GM04503 (cell line): ENCODE results near the gene GMCL1.
"Not testable (repeated sequence)": the region's sequence is repeated elsewhere in the genome, so short reads cannot be mapped to it uniquely, and the experiment has no call there.

Source experiments
- DNase-seq: peaks from one replicate; pipeline ENCODE4 v3.0.0-alpha.2; 2012; ENCODE audit warnings: low read depth

GMCL1 gene, protein sequence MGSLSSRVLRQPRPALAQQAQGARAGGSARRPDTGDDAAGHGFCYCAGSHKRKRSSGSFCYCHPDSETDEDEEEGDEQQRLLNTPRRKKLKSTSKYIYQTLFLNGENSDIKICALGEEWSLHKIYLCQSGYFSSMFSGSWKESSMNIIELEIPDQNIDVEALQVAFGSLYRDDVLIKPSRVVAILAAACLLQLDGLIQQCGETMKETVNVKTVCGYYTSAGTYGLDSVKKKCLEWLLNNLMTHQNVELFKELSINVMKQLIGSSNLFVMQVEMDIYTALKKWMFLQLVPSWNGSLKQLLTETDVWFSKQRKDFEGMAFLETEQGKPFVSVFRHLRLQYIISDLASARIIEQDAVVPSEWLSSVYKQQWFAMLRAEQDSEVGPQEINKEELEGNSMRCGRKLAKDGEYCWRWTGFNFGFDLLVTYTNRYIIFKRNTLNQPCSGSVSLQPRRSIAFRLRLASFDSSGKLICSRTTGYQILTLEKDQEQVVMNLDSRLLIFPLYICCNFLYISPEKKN

DNA sequence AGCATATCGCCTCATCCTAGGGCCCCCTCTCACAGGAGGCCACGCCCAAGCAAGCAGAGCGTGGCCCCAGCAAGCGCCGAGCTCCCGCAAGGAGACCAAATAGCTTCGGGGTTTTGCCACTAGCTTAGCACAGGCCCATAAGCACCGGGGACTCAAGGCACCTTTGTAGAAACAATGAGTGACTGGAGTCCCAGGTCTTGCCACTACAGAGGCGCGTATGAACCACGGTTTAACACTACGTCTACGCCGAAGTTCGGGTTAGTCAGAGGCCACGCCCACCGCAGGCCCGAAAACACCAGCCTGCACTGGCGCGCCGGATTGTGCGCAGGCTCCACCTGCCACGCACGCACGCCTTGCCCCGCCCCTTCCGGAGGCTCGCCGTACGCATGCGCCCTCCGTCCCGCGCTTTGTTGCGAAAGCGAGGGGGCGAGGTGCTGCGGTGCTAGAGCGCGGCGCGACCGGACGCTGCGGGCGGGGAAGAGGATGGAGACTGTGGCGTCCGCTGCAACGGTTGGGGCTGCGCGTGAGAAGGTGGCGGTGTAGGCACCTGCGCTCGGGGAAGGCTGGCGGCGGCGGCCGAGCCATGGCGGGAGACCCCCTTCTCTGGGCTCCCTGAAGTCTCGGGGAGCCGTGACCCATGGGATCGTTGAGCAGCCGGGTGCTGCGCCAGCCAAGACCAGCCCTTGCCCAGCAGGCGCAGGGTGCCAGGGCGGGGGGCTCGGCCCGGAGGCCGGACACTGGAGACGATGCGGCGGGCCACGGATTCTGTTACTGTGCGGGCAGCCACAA, at the start of gene GMCL1:
Gene GMCL1 (plus strand): TSS at position 405 of the 789 bp plus-strand sequence. CDS start 233 bp downstream, at position 638.
- DNase-seq = peak; percentile 73

DNA sequence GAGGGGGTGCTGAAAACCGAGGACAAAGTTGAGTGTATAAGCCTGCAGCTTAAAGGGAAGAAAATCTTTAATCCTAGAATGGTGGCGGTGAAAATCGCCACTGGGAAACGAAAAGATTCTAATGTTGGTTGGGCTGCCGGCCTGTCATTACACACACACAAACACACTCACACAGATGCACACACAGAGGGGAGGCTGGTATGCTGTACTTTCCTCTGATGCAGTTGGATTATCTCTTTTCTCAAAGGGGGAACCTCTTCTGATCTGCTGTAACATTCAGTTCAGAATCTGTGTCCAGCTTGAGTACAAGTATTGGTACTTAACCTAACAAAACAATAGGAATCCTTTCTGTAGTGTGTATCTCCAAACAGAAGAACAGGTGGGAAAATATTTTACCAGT, 48.5 kb upstream of the GMCL1 start:
- DNase-seq = no peak

DNA sequence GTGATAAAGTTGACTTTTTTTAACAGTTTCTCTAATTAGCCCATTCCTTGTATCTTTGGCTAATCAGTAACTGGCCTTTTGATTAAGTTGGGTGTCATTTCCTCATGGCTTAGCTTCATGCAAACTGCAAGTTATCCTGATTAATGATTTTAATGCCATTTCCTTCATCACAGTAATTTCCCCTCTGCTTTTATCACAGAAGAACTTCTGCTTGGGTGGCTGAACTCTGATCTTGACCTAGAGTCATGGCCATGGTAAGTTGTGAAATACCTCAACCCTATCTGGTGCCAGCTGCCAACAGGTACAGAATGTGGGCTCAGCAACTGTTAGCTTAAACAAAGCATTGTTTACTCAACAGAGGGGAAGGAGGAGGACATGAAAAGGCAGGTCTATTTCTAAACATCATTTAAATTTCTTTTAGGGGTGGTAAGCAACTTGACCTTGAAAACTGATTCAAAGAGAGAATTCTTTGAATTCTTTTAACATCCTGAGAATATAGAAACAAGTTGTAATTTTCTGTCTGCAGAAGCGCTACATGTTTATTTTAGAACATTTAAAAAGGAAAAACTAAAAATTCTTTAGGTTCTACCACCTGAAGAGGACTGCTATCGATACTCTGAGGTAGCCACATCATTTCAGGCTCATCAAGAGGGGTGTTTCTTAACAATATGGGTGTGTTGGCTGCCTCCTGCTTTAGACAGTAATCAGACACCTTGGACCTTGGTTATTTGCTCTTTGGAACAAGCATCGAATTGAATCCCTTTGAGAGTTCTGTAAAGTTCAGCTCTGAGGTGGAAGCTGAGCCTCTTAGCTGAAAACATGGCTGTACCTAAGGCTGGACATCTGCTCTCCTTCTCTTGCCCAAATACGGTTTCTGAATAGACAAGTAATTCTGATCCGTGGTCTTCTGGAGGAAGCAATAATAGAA, 47.9 kb upstream of the GMCL1 start:
- no peak for DNase-seq

DNA sequence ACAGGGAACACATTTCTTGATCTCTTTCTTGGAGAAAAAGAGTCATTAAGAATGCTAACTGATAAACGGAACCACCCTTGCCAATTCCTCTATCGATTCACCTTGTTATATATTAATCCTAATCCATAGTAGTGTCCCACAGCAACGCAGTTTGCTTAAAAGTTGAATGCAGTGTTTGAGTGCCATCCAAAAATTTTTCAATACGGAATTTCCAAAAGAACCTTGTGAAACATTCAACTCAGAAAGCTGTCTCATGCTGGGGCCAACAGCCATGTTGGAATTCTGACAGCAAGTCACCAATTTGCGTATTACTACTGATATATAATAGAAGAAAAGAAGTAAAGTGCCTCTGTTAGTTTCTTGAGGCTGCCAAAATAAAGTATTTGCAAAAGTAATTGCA, 45.2 kb upstream of the GMCL1 start:
- no peak for DNase-seq

DNA sequence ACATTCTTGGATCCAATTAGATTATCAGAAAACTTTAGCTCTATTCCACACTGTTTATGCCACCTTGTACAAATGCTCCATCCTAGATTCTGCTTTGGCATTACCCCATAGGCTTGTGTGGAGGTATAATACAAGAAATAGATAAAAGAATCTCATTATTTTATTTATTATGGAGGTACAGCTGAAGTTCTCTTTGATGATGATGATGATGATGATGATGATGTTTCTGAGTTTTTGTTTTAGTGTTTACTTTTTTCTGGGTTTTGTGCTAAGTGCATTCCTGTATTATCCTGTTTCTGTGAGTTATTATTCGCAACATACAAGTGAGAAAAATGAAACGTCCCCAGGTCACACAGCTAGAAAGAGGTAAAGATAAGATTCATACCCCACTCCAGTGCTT, 44.1 kb upstream of the GMCL1 start:
- no peak for DNase-seq

DNA sequence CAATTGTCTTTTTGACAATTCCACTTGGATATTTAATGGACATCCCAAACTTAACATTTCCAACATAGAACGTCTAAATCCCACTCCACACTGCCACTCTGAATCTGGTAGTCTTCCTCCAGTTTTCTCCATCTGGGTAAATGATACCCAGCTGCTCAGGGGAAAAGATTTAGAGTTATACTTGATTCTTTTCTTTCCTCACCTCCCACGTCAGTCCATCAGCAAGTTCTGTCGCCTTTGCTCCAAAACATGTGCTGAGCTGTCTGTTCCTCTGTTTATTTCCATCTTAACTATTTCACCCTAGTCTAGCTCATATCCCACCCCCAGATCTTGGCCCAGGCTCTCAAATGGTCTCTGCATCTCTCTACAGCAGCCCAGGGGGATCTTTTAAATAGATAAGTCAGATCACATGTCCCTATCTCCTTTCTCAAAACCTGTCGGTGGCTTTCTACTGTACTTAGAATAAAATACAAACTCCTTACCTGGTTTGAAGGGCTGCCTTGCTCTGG, 43.4 kb upstream of the GMCL1 start:
- DNase-seq = no peak

DNA sequence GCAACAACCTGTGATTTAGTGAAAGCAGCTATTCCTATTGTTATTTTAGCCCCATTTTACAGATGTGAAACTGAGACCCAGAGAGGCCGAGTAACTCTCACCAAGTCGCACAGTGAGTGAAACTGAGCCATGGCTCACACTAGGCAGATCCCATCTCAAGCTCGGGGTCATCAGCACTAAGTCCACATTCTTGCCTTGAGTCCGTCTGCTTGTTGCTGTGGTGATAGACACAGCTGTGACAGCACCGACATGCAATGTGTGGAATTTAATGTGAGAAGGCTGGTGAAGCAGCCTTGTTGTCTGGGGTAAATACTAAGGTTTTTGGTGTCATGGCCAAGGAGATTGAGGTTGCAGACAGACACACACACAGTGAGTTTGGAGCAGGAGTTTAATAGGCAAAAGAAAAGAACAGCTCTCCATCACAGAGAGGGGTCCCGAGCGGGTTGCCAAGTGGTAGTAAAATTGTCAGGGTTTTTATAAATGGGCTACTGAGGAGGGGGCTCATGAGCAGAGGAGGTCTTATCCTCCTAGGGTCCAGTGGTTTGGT, 40.2 kb upstream of the GMCL1 start:
- DNase-seq = peak; percentile 89

DNA sequence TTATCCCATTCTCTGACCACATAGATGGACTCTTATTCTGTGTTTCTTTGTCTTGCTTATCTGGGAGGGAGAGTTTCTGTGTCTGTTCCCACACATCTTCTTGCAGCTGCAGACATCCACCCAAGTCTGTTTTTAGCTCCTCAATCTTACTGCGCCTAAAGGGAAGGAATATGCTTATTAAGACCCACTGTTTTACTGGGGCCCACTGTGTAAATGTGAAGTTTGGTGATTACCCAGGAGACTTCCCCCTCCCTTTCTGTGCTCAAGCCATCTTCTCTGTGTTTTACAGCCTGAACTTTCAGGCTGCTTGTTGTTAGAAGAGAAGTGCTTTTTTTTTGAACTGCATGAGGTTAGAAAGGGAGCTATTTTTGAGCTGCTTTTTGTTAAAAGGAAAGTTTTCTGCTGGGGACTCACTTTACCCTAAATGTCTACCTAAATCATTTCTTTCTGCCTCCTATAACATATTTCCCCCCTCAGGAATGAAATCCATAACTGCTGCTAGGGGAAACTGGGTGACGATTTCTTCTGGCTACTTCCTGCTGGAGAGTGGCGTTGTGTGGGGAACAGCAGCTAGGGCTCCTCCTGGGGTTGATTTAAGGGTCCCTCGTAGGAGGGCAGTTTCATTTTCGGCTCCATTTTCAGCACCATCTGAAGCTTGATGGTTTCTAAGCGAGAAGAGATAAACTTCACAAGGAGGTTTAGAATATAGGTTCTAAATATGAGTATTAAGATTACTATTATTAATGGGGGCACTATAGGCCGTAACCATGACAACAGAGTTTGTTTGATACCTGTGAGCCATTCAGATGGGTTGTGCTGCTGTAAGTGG, 39.5 kb upstream of the GMCL1 start:
- no peak for DNase-seq

DNA sequence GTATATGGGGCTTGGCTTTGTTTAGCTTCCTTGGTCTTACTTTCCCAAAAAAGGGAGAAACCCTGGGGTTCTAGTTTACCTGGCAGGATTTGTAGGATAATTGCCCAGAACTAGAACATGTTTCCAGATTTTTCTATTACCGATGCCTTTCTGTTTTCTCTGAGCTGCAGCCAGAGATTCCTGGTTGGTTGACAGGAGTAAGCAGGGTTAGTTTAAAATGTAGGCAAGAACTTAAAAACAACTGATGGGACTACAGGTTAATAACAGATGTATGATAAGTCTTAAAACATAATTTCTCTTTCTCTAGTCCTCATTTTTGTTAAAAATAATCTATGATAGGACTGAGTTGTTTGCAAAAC, 38.9 kb upstream of the GMCL1 start:
- DNase-seq = no peak

DNA sequence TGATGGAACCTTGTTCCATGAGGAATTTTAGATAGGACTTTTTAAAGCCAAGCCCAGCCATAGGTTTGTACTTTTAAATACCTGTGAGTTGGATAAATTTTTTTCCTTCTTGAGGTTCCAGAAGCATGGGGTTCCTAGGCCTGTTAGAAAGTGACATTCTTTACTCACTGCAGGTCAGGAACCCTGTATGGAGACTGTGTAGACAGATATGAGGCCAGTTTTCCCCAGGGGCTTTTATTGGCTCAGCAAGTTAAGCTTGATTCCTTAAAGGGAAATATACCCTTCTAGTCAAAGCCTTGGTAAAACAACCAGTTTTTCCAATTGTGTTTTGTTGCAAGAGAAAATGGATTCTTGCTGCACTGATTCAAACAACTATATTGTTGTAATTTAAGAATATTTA, 38.4 kb upstream of the GMCL1 start:
- DNase-seq = no peak

DNA sequence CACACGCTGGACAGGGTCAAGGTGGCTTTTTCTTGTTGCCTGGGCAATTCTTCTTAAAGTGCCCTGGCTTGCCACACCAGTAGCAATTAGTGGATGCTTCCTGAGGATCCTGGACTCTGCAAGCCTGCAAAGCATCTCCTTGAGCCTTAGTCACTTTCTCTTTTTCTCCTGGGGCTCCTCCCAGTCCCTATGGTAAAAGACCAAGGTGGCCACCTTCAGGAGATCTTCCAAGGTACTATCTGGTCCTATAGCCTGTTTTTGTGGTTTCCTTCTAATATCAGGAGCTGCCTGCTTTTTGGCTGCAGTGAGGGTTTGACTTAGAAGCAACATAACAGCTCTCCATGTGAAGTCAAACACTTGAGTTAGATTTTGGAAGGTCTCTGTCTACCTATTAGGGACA, 33.3 kb upstream of the GMCL1 start:
- no peak for DNase-seq

DNA sequence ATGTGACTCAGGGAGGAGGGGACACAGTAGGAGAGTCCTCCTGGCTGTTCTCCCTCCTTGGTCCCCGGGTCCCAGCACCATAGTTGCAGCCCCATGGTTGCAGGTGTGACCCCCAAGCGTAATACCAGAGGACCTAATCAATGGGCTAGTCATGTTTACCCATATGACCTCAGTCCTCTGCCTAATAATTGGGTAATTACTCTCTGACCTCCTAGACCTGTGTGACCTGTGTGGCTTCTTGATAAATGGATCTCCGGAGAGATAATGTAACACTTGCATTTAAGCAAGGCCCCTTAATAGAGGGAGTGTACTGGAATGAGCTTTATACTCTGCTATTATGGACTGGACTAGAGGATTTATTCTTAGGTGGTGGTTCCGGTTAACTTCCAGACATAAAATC, 32.2 kb upstream of the GMCL1 start:
- no peak for DNase-seq

DNA sequence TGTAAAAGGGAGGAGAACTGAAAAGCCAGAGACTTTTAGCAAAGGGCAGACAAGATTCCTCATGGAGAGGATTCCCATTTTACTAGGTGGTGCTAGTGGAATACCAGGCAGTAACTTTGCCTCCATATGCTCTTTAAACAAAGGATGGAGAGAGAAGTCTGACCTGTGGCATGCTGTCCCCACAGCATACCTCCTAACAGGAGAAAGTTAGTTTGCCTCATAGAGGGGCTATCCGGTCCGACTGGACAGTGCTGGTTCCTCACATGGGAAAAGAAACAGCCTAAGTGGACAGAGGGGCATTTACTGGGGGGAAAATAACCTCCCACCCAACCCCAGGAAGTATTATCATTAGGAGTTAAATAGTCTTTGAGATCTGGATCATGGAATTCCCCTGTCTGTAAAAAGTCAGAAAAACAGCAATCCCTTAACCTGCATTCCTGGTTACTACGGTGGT, 31.6 kb upstream of the GMCL1 start:
- no peak for DNase-seq

DNA sequence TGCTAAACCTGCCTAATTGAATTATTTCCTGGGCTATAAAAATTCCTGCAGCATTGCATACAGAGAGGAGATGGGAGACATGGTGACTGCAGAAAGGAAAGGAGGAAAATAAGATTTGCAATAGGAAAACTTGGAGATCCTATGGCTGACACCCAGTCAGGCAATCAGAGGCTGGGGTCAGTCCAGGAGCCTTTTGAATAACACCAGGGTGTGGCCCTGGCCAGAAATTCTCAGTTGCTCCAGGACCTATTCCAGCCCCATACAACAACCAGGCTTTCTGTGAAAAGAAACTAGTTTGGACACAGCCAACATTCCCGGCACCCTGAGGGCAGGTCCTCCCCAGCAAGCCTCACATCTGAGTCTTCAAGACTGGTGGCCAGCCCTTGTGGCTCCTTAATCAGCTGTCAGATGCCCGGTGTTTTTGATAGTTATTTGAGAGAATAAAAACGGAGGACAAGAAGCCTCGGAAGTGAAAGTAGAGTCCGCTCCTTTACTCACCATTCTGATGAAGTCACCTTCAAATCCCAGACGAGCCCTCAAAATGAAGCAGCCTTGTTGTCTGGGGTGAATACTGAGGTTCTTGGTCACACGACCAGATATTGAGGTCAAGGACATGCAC, 31.1 kb upstream of the GMCL1 start:
- DNase-seq = no peak

DNA sequence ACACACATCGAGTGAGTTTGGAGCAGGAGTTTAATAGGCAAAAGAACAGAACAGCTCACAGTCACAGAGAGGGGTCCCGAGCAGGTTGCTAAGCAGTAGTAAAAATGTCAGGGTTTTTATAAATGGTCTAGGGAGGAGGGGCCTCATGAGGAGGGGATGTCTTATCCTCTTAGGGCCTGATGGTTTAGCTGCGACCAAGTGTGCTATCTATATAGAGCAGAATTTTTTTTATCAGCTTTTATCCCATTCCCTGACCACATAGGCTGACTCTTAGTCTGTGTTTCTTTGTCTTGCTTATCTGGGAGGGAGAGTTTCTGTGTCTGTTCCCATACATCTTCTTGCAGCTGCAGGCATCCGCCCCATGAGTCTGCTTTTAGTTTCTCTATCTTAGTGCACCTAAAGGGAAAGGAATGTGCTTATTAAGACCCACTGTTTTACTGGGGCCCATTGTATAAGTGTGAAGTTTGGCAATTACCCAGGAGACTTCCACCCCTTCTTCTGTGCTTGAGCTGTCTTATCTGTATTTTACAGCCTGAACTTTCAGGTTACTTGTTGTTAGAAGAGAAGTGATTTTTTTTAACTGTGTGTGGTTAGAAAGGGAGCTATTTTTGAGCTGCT, 30.4 kb upstream of the GMCL1 start:
- no peak for DNase-seq

DNA sequence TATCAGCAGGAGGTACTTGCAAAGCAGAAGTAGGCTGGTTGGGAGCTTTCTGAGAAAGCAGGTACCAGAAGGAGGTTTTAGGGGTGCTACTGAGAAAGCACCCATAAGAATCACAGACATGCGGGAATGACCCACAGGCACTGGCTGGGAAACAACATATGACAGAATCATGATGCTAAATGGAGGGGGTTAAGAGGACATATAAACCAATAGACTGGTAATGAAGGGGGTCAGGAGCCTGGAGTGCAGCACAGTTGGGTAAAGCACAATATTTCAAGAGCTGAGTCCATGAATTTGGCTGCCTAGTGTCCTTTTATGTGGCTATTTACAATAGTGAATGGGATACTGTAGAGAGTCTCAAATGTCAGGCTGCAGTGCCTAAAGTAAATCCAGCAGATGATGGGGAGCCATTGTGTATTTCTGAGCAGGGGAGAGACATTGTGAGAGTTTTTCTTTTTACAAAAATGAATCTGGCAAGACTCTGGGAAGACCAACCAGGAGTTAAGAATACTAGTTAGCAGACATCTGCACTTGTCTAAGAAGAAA, 27.6 kb upstream of the GMCL1 start:
- DNase-seq = no peak

DNA sequence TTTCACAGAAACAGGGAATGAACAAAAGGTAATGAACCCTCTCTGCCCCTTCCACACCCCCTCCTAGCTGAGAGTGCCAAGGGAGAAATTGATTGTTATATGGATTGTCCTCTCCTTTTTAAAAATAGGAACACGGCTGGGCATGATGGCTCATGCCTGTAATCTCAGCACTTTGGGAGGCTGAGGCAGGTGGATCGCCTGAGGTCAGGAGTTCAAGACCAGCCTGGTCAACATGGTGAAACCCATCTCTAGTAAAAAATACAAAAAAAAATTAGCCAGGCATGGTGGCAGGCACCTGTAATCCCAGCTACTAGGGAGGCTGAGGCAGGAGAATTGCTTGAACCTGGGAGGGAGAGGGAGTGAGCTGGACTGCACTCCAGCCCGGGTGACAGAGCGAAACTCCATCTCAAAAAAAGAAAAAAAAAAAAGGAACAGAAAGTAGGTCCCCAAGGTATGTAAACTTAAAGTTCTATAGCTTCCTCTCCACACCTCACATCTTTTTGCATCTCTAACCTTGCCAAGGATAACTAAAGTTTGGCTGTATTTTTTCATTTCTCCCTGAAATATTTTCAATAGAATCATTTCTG, 26.6 kb upstream of the GMCL1 start:
- not testable (repeated sequence) for DNase-seq

DNA sequence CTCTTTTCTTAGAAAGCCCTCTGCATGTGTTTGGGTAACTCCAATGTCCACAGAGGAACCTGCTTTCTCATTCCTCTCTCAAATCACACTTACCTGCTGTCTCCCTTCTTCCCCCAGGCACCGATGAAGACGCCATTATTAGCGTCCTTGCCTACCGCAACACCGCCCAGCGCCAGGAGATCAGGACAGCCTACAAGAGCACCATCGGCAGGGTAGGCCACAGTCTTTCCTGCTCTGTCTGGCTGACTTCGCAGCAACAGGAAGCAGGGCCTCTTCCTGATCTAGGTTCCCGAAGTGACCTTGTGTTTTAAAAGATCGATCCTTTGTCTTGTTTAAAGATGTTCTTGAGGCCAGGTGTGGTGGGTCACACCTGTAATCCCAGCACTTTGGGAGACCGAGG, 25.0 kb upstream of the GMCL1 start:
- DNase-seq = no peak

DNA sequence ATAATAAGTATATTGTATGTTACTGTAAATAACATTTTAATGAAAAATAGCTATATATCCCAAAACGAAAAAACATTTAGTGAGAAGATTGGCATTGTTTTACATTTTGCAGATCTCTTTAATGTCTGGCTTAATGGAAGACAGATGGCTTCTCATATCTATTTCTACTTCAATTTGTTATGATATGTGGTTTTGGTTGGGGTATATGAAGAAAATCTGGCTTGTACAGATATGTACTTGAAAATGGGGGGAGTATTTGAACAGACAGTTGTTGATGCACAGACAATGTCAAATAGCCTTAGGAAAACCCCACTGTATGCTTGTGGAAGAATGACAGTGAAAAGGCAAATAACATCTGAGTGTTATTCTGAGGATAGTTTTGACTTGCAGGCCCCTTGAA, 23.6 kb upstream of the GMCL1 start:
- no peak for DNase-seq
